A673 (cell line): Measurements from ENCODE around the gene JAG2. TPM values are rescaled to one million over a fixed set of nuclear protein-coding genes. Genes with fewer than 3 reads are reported as not detected.

Source experiments
- BruUV-seq: library from RNA; stranded (reverse); fragments of 400-500 nt; replicated peaks from 2 replicates; lab custom pipeline; 2021; lab: Mats Ljungman, UMichigan
- CTCF ChIA-PET: fragments of 300-600 bp; sonication (Branson Sonifier 250); formaldehyde crosslinking; loops from one replicate; lab custom pipeline; 2022; ENCODE audit warnings: antibody characterized with exemption; lab: Charles Lee
- POLR2A ChIA-PET: fragments of 300-600 bp; sonication (Branson Sonifier 250); formaldehyde crosslinking; loops from one replicate; lab custom pipeline; 2022; ENCODE audit warnings: antibody characterized with exemption; ENCODE audit not compliant: low non-redundant PET; lab: Charles Lee
- DNase-seq: peaks from one replicate; pipeline ENCODE4 v3.0.0-alpha.2; 2015; ENCODE audit warnings: low spot score
- H3K27ac ChIP-seq: fragments of 200-600 bp; sonication (generic); 2 replicates; pipeline ENCODE4 v1.5.1; 2016; ENCODE audit warnings: mixed run types, low read depth, mild to moderate bottlenecking, mixed read lengths, antibody characterized with exemption, low read length; ENCODE audit not compliant: poor library complexity, severe bottlenecking
- H3K27me3 ChIP-seq: fragments of 200-600 bp; sonication (generic); replicated peaks from 2 replicates; pipeline ENCODE4 v1.6.1; 2017; ENCODE audit warnings: mixed run types, low read depth, mild to moderate bottlenecking, mixed read lengths, antibody characterized with exemption, low read length; ENCODE audit not compliant: insufficient read depth, poor library complexity
- H3K36me3 ChIP-seq: fragments of 200-600 bp; sonication (generic); 2 replicates; pipeline ENCODE4 v1.6.1; 2016; ENCODE audit warnings: mixed run types, mild to moderate bottlenecking, mixed read lengths, antibody characterized with exemption, low read length; ENCODE audit not compliant: insufficient read depth, poor library complexity, severe bottlenecking
- H3K4me1 ChIP-seq: fragments of 200-600 bp; sonication (generic); 2 replicates; pipeline ENCODE4 v1.6.1; 2017; ENCODE audit warnings: mixed run types, mild to moderate bottlenecking, mixed read lengths, antibody characterized with exemption, low read length; ENCODE audit not compliant: insufficient read depth, poor library complexity, severe bottlenecking
- H3K4me3 ChIP-seq: fragments of 200-600 bp; sonication (generic); 2 replicates; pipeline ENCODE4 v1.5.1; 2016; ENCODE audit warnings: low read depth, mixed run types, mild to moderate bottlenecking, mixed read lengths, low read length; ENCODE audit not compliant: poor library complexity, severe bottlenecking
- H3K9me3 ChIP-seq: fragments of 200-600 bp; sonication (generic); 2 replicates; pipeline ENCODE4 v1.6.1; 2016; ENCODE audit warnings: mixed run types, low read depth, mild to moderate bottlenecking, mixed read lengths, antibody characterized with exemption, low read length; ENCODE audit not compliant: poor library complexity, severe bottlenecking
- EZH2 ChIP-seq: fragments of 200-600 bp; sonication (generic); IDR thresholded peaks from 2 replicates; pipeline ENCODE4 v1.6.1; 2017; ENCODE audit warnings: borderline replicate concordance, low read depth, mild to moderate bottlenecking, mixed read lengths, antibody characterized with exemption, low read length; ENCODE audit not compliant: poor library complexity, severe bottlenecking
- intact Hi-C: fragments of 100-400 bp; cut with micrococcal nuclease; formaldehyde crosslinking; loops from one replicate; pipeline ENCODE4 v1.10.0; 2022; ENCODE audit not compliant: unreplicated experiment
- total RNA-seq: library from RNA; stranded (reverse); gene quantifications from 2 replicates; pipeline ENCODE4 v1.2.3, GENCODE V29; 2021
- TF ChIP-seq, protein P1 (sequence below): fragments of 300-800, 200-600 bp; sonication (generic); conservative IDR thresholded peaks from 2 replicates; pipeline ENCODE4 v1.5.1; 2017; ENCODE audit warnings: low read depth, mild to moderate bottlenecking, antibody characterized with exemption, low read length, moderate library complexity, mixed read lengths

JAG2 gene
- total RNA-seq, 1 experiment from 2014 or later: 14.3 TPM

DNA sequence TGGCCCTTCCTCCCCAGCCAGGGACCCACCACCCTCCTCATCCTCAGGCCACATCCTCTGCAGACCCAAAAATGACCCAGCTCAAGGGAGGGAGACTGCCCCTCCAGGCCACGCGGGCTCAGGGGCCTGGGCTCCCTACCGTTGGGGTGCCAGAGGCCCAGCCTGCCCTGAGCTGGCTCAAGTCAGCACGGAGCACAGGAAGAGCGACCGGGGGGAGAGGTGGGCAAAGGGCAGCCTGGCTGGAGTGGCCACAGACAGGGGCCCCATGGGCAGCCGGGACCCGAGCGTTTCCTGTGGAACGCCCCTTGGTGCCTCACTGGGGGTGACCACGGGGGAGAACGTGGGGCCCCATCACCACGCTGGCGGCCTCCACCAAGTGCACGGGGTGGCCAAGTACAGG is 10.7 kb downstream of the JAG2 start:
- ChIA-PET CTCF (no interaction called here), POLR2A (no interaction called here)
- H3K4me1 ChIP-seq: peaks cover 4% of the 10 kb centered on the region
- no peak for DNase-seq
- H3K9me3 ChIP-seq: no peaks in the 10 kb centered on the region
- intact Hi-C loops: no loop called here
- H3K27me3 ChIP-seq: no peaks in the 10 kb centered on the region
- TF ChIP-seq, protein P1, sequence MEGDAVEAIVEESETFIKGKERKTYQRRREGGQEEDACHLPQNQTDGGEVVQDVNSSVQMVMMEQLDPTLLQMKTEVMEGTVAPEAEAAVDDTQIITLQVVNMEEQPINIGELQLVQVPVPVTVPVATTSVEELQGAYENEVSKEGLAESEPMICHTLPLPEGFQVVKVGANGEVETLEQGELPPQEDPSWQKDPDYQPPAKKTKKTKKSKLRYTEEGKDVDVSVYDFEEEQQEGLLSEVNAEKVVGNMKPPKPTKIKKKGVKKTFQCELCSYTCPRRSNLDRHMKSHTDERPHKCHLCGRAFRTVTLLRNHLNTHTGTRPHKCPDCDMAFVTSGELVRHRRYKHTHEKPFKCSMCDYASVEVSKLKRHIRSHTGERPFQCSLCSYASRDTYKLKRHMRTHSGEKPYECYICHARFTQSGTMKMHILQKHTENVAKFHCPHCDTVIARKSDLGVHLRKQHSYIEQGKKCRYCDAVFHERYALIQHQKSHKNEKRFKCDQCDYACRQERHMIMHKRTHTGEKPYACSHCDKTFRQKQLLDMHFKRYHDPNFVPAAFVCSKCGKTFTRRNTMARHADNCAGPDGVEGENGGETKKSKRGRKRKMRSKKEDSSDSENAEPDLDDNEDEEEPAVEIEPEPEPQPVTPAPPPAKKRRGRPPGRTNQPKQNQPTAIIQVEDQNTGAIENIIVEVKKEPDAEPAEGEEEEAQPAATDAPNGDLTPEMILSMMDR: no peak
- no peak for TF ChIP-seq EZH2
- BruUV-seq: no TSS peak
- H3K4me3 ChIP-seq: no peak overlapping the region
- no peak overlapping the region for H3K27ac ChIP-seq
- H3K36me3 ChIP-seq: no peaks in the 10 kb centered on the region

DNA sequence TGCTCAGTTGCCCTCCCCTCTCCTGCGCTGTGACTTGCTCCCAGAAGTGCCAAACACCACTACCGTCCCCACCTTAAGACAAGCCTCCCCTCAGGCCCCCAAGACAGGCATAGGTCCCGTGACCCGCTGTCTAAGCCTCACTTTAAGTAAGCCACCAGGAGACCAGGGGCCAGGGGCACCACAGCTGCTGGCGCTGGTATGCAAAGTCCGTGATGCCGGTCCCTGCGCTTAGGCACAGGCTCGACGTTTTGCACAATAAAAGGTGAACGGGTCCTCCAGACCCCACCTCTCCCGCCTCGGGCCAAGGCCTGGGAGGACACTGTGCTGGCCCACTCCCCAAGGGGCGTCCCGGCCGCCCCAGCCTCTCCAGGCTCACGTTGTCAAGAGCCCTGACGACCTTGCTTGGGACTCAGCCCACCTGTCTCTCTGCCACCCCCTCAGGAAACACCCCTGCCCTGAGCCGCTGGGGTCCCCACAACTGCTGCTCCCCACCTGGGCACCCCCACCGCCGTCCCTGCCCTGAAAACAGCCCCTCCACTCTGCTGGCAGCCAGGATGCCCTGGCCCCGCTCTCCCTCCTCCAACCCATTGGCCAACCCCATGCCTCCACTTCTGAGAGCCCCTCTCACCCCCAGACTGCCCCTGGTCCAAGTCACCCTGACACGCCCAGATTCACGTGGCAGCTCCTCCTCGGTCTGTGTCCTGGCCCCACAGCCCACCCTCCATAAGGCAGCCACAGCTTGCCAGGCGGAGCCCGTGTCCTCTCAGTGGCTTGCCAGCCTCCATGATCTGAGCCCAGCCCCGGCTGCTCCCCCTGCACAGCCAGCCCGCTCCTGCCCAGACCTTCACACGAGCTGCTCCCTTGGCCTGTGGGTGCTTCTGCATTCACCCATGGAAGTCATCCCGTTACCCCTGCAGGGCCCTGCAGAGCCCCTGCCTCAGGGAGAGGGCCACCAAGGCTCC is 11.9 kb downstream of the JAG2 start:
- no peaks in the 10 kb centered on the region for H3K36me3 ChIP-seq
- TF ChIP-seq, protein P1: no peak
- no peak for TF ChIP-seq EZH2
- ChIA-PET POLR2A (no interaction called here), CTCF (no interaction called here)
- intact Hi-C loops: no loop called here
- H3K9me3 ChIP-seq: no peaks in the 10 kb centered on the region
- BruUV-seq: no TSS peak
- no peaks in the 10 kb centered on the region for H3K27me3 ChIP-seq
- no peaks in the 10 kb centered on the region for H3K4me1 ChIP-seq
- H3K27ac ChIP-seq: no peak overlapping the region
- no peak for DNase-seq
- H3K4me3 ChIP-seq: no peak overlapping the region

DNA sequence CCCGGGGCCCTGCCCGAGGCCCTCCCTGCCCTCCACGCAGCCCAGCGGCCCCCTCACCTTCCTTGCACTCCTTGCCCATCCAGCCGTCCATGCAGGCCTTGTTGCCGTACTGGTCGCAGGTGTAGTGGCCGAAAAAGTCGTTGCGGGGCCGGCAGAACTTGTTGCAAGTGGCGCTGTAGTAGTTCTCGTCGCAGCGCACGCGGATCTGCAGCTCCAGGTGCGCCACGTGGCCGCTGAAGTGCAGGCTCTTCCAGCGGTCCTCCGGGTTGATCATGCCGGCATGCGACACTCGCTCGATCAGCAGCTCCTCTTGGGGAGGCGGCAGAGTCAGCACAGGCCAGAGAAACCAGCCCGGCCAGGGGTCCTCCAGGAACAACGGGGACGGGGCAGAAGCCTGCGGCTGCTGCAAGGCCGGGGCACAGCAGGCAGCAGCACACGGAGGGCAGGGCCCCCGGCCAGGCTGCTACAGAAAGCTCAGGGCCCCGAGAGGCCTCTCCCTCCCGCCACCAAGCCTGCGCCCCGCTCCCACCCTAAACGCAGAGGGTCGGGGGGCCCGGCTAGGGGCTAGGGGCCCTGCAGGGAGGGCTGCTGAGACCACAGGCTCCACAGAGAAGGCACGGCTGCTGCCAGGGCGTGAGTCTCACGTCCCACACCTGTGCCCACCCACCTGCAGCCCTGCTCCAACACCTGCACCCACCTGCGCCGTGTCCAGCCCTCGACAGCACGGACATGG is 12.7 kb downstream of the JAG2 start:
- Histone ChIP-seq H3K4me3 (no peak overlapping the region), H3K27ac (no peak overlapping the region), H3K27me3 (no peaks in the 10 kb centered on the region), H3K9me3 (no peaks in the 10 kb centered on the region), H3K4me1 (no peaks in the 10 kb centered on the region), H3K36me3 (no peaks in the 10 kb centered on the region)
- no peak for TF ChIP-seq EZH2
- TF ChIP-seq, protein P1: no peak
- CTCF ChIA-PET: no interaction called here
- no peak for DNase-seq
- POLR2A ChIA-PET: no interaction called here
- no TSS peak for BruUV-seq
- intact Hi-C loops: no loop called here
